ENCODE measurements around the gene PINK1. TPM values are rescaled to one million over a fixed set of nuclear protein-coding genes. Genes with fewer than 3 reads are reported as not detected.

PINK1 gene
- polyA plus RNA-seq, 1 donor (not counting 4 experiments of a cell fraction or from before 2014, with no cell fraction given): 44.6 TPM

DNA sequence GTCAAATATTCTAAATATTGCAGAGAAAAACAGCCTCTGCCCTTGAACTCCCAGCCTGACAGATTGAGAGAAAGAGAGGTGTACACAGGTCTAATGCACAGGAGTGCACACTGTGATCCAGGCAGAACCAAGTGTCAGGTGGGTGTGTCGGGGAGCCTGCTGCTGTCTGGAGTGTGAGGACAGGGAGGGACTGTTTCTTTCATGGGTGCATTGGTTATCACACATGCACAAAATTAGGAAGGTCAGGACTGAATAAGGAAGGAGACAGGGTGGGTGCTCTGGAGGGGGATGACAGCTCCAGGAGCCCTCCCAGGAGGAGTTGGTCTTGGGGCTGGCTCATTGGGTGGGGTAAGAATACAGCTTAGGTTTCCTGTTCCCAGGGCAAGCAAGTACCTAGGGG is 13.3 kb upstream of the PINK1 start:
- DNase-seq (ENCODE audit: low read depth, low spot score) (no peak), FAIRE-seq (no peak)
- H3K4me2 ChIP-seq (ENCODE audit: control insufficient read depth, extremely low read depth, insufficient read depth, low read depth, low read length): no peak overlapping the region
- no peak for TF ChIP-seq EZH2 (IDR thresholded peaks at IDR 0.05; ENCODE audit: low read length)
- TF ChIP-seq, protein P1, sequence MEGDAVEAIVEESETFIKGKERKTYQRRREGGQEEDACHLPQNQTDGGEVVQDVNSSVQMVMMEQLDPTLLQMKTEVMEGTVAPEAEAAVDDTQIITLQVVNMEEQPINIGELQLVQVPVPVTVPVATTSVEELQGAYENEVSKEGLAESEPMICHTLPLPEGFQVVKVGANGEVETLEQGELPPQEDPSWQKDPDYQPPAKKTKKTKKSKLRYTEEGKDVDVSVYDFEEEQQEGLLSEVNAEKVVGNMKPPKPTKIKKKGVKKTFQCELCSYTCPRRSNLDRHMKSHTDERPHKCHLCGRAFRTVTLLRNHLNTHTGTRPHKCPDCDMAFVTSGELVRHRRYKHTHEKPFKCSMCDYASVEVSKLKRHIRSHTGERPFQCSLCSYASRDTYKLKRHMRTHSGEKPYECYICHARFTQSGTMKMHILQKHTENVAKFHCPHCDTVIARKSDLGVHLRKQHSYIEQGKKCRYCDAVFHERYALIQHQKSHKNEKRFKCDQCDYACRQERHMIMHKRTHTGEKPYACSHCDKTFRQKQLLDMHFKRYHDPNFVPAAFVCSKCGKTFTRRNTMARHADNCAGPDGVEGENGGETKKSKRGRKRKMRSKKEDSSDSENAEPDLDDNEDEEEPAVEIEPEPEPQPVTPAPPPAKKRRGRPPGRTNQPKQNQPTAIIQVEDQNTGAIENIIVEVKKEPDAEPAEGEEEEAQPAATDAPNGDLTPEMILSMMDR (optimal IDR thresholded peaks at IDR 0.05 in 1 of 3, IDR thresholded peaks at IDR 0.05 in 1 of 3, conservative IDR thresholded peaks at IDR 0.05 in 1 of 3; ENCODE audit: extremely low read depth in 1 of 3, insufficient read depth in 2 of 3, low read length in 3 of 3): no peak
- H3K27ac ChIP-seq (ENCODE audit: control insufficient read depth, insufficient read depth, low read length): no peak overlapping the region
- no peaks in the 10 kb centered on the region for H3K27me3 ChIP-seq (ENCODE audit: control insufficient read depth, extremely low read depth, insufficient read depth, low read length)
- H3K9ac ChIP-seq (ENCODE audit: control insufficient read depth, extremely low read depth, insufficient read depth, low read length): no peak overlapping the region
- H3K36me3 ChIP-seq (ENCODE audit: control insufficient read depth in 2 of 2, extremely low read depth in 1 of 2, insufficient read depth in 2 of 2, low read length in 2 of 2): peaks cover 0 to 8% of the 10 kb centered on the region in 2 experiments
- H3K4me1 ChIP-seq (ENCODE audit: control insufficient read depth, extremely low read depth, insufficient read depth, low read length): no peaks in the 10 kb centered on the region
- no peak overlapping the region for H2AFZ ChIP-seq (ENCODE audit: control insufficient read depth, low read length)
- H4K20me1 ChIP-seq (ENCODE audit: control insufficient read depth, extremely low read depth, insufficient read depth, low read length): no peaks in the 10 kb centered on the region
- no peaks in the 10 kb centered on the region for H3K79me2 ChIP-seq (ENCODE audit: control insufficient read depth, insufficient read depth, low read length)
- H3K4me3 ChIP-seq (ENCODE audit: control insufficient read depth in 2 of 3, extremely low read depth in 1 of 3, insufficient read depth in 2 of 3, low read depth in 1 of 3, low read length in 3 of 3): no peak overlapping the region
- H3K9me1 ChIP-seq (ENCODE audit: control insufficient read depth, extremely low read depth, insufficient read depth, low read length): no peaks in the 10 kb centered on the region
- no peaks in the 10 kb centered on the region for H3K9me3 ChIP-seq (ENCODE audit: control insufficient read depth, low read depth, low read length)
- dilution Hi-C loops (cut with MboI; ENCODE audit: extremely low pct_ligation_motif_present, low sequenced_read_pairs): no loop called here

DNA sequence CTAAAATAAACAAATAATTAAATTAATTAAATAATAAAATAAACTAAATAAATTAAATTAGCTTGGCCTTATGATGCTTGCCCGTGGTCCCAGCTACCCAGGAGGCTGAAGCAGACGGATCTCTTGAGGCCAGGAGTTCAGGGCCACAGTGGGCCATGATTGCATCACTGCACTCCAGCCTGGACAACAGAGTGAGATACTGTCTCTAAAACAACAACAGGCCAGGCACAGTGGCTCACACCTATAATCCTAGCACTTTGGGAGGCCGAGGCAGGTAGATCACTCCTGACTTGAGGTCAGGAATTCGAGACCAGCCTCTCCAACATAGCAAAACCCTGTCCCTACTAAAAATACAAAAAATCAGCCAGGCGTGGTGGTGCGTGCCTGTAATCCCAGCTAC is 12.2 kb upstream of the PINK1 start:
- no peaks in the 10 kb centered on the region for H3K79me2 ChIP-seq (ENCODE audit: control insufficient read depth, insufficient read depth, low read length)
- DNase-seq (ENCODE audit: low read depth, low spot score) (no peak), FAIRE-seq (no peak)
- H3K36me3 ChIP-seq (ENCODE audit: control insufficient read depth in 2 of 2, extremely low read depth in 1 of 2, insufficient read depth in 2 of 2, low read length in 2 of 2): peaks cover 0 to 6% of the 10 kb centered on the region in 2 experiments
- H3K9me3 ChIP-seq (ENCODE audit: control insufficient read depth, low read depth, low read length): no peaks in the 10 kb centered on the region
- H3K9me1 ChIP-seq (ENCODE audit: control insufficient read depth, extremely low read depth, insufficient read depth, low read length): no peaks in the 10 kb centered on the region
- no peak overlapping the region for H3K9ac ChIP-seq (ENCODE audit: control insufficient read depth, extremely low read depth, insufficient read depth, low read length)
- no peak overlapping the region for H2AFZ ChIP-seq (ENCODE audit: control insufficient read depth, low read length)
- TF ChIP-seq, protein P1 (optimal IDR thresholded peaks at IDR 0.05 in 1 of 3, IDR thresholded peaks at IDR 0.05 in 1 of 3, conservative IDR thresholded peaks at IDR 0.05 in 1 of 3; ENCODE audit: extremely low read depth in 1 of 3, insufficient read depth in 2 of 3, low read length in 3 of 3): no peak
- no peak for TF ChIP-seq EZH2 (IDR thresholded peaks at IDR 0.05; ENCODE audit: low read length)
- no peak overlapping the region for H3K27ac ChIP-seq (ENCODE audit: control insufficient read depth, insufficient read depth, low read length)
- no peaks in the 10 kb centered on the region for H4K20me1 ChIP-seq (ENCODE audit: control insufficient read depth, extremely low read depth, insufficient read depth, low read length)
- H3K4me3 ChIP-seq (ENCODE audit: control insufficient read depth in 2 of 3, extremely low read depth in 1 of 3, insufficient read depth in 2 of 3, low read depth in 1 of 3, low read length in 3 of 3): no peak overlapping the region
- H3K4me1 ChIP-seq (ENCODE audit: control insufficient read depth, extremely low read depth, insufficient read depth, low read length): no peaks in the 10 kb centered on the region
- dilution Hi-C loops (cut with MboI; ENCODE audit: extremely low pct_ligation_motif_present, low sequenced_read_pairs): no loop called here
- no peaks in the 10 kb centered on the region for H3K27me3 ChIP-seq (ENCODE audit: control insufficient read depth, extremely low read depth, insufficient read depth, low read length)
- H3K4me2 ChIP-seq (ENCODE audit: control insufficient read depth, extremely low read depth, insufficient read depth, low read depth, low read length): no peak overlapping the region

Data from keratinocyte (primary cell).